ENCODE data around the gene NOX3.

- TF ChIP-seq POLR2A (IDR thresholded peaks at IDR 0.05) (no peak), CTCF (IDR thresholded peaks at IDR 0.05) (no peak), POLR2AphosphoS5 (IDR thresholded peaks at IDR 0.05; ENCODE audit: insufficient read depth in 1 of 2, low read depth in 1 of 2) (no peak)
Measured at GRCh38 chr6:155352130-155352420, 103.6 kb downstream of the NOX3 start.

Measured in vagina (tissue), 2 donors.